HG02840 (cell line): ENCODE measurements around the gene TXNDC16.
"Not testable (repeated sequence)": the region's sequence is repeated elsewhere in the genome, so short reads cannot be mapped to it uniquely, and the experiment has no call there.

Source experiments
- ATAC-seq: cut with Tn5 transposase; IDR thresholded peaks from one replicate; pipeline ENCODE4 v1.9.1; 2021; ENCODE audit warnings: mild to moderate bottlenecking, moderate library complexity, moderate number of reproducible peaks; ENCODE audit not compliant: unreplicated experiment, low FRiP score

Gene TXNDC16

GRCh38 chr14:52545584-52546317 lies 6.6 kb downstream of the TXNDC16 start:
- ATAC-seq, result no peak

- no peak for ATAC-seq
Measured at GRCh38 chr14:52538623-52539022, 13.7 kb downstream of the TXNDC16 start.

GRCh38 chr14:52536269-52536668 lies 16.0 kb downstream of the TXNDC16 start:
- ATAC-seq, result no peak

- no peak for ATAC-seq
Measured at GRCh38 chr14:52531481-52531880, 20.8 kb downstream of the TXNDC16 start.

- ATAC-seq, result no peak
Measured at GRCh38 chr14:52527052-52527451, 25.3 kb downstream of the TXNDC16 start.

- no peak for ATAC-seq
Measured at GRCh38 chr14:52522581-52523345, 29.5 kb downstream of the TXNDC16 start.

- no peak for ATAC-seq
Measured at GRCh38 chr14:52522033-52522432, 30.3 kb downstream of the TXNDC16 start.

GRCh38 chr14:52514046-52514811 lies 38.1 kb downstream of the TXNDC16 start:
- no peak for ATAC-seq

- ATAC-seq, result no peak
Measured at GRCh38 chr14:52513249-52513648, 39.1 kb downstream of the TXNDC16 start.

GRCh38 chr14:52494444-52494843 lies 57.9 kb downstream of the TXNDC16 start:
- ATAC-seq, result no peak

GRCh38 chr14:52485350-52485960 lies 66.8 kb downstream of the TXNDC16 start:
- no peak for ATAC-seq

- ATAC-seq, result no peak
Measured at GRCh38 chr14:52481864-52482263, 70.4 kb downstream of the TXNDC16 start.

GRCh38 chr14:52473557-52473956 lies 78.7 kb downstream of the TXNDC16 start:
- ATAC-seq, result no peak

GRCh38 chr14:52472728-52473127 lies 79.6 kb downstream of the TXNDC16 start:
- no peak for ATAC-seq

- not testable (repeated sequence) for ATAC-seq
Measured at GRCh38 chr14:52472251-52472650, 80.1 kb downstream of the TXNDC16 start.

- ATAC-seq, result no peak
Measured at GRCh38 chr14:52467515-52468266, 84.6 kb downstream of the TXNDC16 start.

- no peak for ATAC-seq
Measured at GRCh38 chr14:52464175-52464574, 88.1 kb downstream of the TXNDC16 start.

GRCh38 chr14:52463375-52463774 lies 88.9 kb downstream of the TXNDC16 start:
- no peak for ATAC-seq

- ATAC-seq, result no peak
Measured at GRCh38 chr14:52461721-52462120, 90.6 kb downstream of the TXNDC16 start.

GRCh38 chr14:52458721-52459085 lies 93.6 kb downstream of the TXNDC16 start:
- no peak for ATAC-seq
